Chondrocyte (in vitro differentiated cells): Measurements from ENCODE around the gene CDC6. TPM values are rescaled to one million over a fixed set of nuclear protein-coding genes. Genes with fewer than 3 reads are reported as not detected.

Source experiments
- DNase-seq: peaks from one replicate; pipeline ENCODE4 v3.0.0; 2021; ENCODE audit warnings: mixed read lengths, low spot score
- H3K27ac Mint-ChIP-seq: one replicate; pipeline ENCODE4 v1.8.0; 2021; ENCODE audit warnings: mild to moderate bottlenecking, moderate library complexity, mixed read lengths; ENCODE audit not compliant: unreplicated experiment
- H3K27me3 Mint-ChIP-seq: 2 replicates; pipeline ENCODE4 v1.8.0; 2021; ENCODE audit warnings: low read depth, mixed read lengths
- H3K36me3 Mint-ChIP-seq: 2 replicates; pipeline ENCODE4 v1.8.0; 2021; ENCODE audit warnings: low read depth, mixed read lengths
- H3K4me1 Mint-ChIP-seq: 2 replicates; pipeline ENCODE4 v1.8.0; 2021; ENCODE audit warnings: low read depth, mild to moderate bottlenecking, mixed read lengths
- H3K4me3 Mint-ChIP-seq: one replicate; pipeline ENCODE4 v1.8.0; 2021; ENCODE audit warnings: mild to moderate bottlenecking, moderate library complexity, mixed read lengths; ENCODE audit not compliant: unreplicated experiment
- H3K9me3 Mint-ChIP-seq: 2 replicates; pipeline ENCODE4 v1.8.0; 2021; ENCODE audit warnings: low read depth, mixed read lengths
- long read RNA-seq: library from polyadenylated mRNA; stranded (forward); transcript quantifications from one replicate; pipeline ENCODE4 v2.0.0, GENCODE V29; 2021
- total RNA-seq: library from RNA; stranded (reverse); gene quantifications from 3 replicates; pipeline ENCODE4 v1.2.1, GENCODE V29; 2021
- TF ChIP-seq, protein P1 (sequence below): fragments of 200-600 bp; sonication (generic); IDR thresholded peaks from 2 replicates; pipeline ENCODE4 v1.5.0; 2021; ENCODE audit warnings: antibody characterized with exemption, mild to moderate bottlenecking, moderate library complexity

The CDC6 gene, protein sequence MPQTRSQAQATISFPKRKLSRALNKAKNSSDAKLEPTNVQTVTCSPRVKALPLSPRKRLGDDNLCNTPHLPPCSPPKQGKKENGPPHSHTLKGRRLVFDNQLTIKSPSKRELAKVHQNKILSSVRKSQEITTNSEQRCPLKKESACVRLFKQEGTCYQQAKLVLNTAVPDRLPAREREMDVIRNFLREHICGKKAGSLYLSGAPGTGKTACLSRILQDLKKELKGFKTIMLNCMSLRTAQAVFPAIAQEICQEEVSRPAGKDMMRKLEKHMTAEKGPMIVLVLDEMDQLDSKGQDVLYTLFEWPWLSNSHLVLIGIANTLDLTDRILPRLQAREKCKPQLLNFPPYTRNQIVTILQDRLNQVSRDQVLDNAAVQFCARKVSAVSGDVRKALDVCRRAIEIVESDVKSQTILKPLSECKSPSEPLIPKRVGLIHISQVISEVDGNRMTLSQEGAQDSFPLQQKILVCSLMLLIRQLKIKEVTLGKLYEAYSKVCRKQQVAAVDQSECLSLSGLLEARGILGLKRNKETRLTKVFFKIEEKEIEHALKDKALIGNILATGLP
- 8.5 to 33.1 TPM (median 9.9 TPM) in 3 replicates for total RNA-seq
- long read RNA-seq, full-length matches to known transcripts: 14 of 14 reads
- long read RNA-seq, partial matches to known transcripts: 0 of 14 reads
- long read RNA-seq, other reads (novel, unspliced or antisense): 0 of 14 reads

DNA sequence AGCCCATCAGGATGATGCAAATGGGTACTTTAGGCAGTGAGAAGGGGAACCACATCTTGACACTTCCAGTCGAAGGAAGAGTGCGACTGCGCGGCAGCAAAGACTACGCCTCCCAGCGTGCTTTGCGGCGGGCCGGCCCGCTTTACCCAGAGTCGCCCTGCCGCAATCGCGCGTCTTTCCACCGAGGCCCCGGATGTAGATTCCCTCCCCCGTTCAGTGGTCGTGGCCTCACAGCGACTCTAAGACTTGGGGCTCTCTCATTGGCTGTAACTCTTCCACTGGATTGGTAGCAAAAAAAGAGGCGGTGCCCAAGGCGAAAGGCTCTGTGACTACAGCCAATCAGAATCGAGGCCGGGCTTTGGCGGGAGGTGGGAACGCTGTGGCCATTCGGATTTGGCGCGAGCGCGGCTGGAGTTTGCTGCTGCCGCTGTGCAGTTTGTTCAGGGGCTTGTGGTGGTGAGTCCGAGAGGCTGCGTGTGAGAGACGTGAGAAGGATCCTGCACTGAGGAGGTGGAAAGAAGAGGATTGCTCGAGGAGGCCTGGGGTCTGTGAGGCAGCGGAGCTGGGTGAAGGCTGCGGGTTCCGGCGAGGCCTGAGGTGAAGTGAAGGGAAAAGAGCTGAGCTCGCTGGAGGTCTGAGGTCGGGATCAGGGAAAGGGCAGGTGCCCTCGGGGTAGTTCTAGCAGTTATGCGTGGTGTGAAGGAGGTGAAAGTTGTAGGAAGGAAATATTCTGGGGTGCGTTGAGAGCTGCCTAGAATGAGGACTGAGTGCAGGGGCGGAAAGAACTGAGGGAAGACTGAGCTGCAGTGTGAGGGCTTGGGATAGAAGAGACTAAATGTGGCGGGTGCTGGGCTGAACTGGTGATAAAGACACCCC, at the start of gene CDC6:
TSS of gene CDC6 (plus strand) at position 386 of the 876 bp plus-strand sequence. CDS start 1,542 bp downstream, outside the sequence.
- DNase-seq: peak; percentile 98
- TF ChIP-seq, protein P1, sequence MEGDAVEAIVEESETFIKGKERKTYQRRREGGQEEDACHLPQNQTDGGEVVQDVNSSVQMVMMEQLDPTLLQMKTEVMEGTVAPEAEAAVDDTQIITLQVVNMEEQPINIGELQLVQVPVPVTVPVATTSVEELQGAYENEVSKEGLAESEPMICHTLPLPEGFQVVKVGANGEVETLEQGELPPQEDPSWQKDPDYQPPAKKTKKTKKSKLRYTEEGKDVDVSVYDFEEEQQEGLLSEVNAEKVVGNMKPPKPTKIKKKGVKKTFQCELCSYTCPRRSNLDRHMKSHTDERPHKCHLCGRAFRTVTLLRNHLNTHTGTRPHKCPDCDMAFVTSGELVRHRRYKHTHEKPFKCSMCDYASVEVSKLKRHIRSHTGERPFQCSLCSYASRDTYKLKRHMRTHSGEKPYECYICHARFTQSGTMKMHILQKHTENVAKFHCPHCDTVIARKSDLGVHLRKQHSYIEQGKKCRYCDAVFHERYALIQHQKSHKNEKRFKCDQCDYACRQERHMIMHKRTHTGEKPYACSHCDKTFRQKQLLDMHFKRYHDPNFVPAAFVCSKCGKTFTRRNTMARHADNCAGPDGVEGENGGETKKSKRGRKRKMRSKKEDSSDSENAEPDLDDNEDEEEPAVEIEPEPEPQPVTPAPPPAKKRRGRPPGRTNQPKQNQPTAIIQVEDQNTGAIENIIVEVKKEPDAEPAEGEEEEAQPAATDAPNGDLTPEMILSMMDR: no peak
- H3K27me3 Mint-ChIP-seq: no peaks in the 10 kb centered on the region
- H3K4me1 Mint-ChIP-seq: peaks cover 57% of the 10 kb centered on the region
- H3K9me3 Mint-ChIP-seq: no peaks in the 10 kb centered on the region
- no peaks in the 10 kb centered on the region for H3K36me3 Mint-ChIP-seq
- H3K27ac Mint-ChIP-seq: peak within 1 kb of the TSS; percentile 96
- peak within 1 kb of the TSS; percentile 94 for H3K4me3 Mint-ChIP-seq

DNA sequence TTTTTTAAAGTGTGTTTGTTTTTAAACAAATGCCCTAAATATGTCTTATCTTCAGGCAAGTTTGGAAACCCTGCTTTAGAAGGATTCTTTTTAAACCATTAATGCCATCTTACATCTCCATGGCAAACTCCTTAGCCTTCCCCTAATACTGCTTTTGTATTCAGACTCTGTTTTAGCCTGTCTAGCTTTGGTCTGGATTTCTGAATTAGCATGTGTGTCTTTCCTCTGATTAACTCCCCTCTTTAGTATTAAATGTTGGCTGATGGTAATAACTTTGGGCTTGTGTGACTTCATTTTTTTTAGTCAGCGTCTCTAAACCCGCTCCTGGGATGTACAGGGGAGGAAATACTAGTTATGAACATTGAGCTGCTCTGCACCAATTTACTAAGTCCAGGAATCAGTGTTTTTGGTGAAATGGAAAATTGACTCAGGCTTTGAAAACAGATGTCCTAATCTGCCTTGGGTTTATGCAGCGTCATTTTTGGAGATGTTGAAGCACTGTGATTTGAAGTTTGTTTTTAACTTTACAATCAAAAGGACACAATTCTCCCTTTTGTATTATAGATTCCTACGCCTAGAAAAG, 46.3 kb upstream of the CDC6 start:
- Mint-ChIP-seq H3K36me3 (no peaks in the 10 kb centered on the region), H3K4me1 (peaks cover 28% of the 10 kb centered on the region), H3K27me3 (no peaks in the 10 kb centered on the region), H3K27ac (peak overlapping the region; percentile 39), H3K9me3 (no peaks in the 10 kb centered on the region), H3K4me3 (no peak overlapping the region)
- no peak for DNase-seq
- TF ChIP-seq, protein P1: no peak

DNA sequence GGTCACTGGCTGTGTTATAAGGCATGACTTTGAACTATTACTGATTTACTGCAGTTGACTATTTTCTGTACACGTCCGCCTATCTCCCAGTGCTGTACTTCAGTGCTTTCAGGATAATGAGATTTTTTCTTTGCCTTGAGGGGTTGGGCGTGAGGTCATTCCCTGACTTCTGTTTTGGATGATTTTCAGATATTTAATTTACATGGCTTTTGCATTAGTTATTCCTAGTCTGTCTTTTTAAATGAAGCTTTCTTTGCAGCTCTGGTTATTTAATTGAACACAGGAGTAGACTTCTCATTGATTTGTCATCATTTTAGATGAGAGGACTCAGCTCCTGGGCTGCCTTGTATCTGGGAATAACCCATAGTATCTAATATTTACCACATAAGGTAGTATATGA, 44.9 kb upstream of the CDC6 start:
- H3K9me3 Mint-ChIP-seq: no peaks in the 10 kb centered on the region

DNA sequence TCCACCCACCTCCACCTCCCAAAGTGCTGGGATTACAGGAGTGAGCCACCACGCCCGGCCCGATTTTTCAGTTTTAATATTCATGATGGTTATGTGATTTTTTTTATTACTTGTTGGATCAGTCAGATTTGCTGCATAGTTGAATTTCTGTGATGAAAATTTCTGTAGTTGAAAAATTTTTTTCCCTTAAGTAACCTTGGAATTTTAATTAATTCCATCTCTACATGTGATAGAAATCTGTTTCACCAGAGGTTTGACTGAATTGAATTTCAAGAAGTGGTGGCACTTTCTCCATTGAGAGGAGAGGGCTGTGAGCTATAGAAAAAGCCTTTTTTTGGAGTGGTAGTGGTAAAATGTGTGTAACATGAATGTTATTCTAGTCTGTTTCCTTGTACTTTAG, 43.9 kb upstream of the CDC6 start:
- Mint-ChIP-seq H3K4me3 (no peak overlapping the region), H3K36me3 (no peaks in the 10 kb centered on the region), H3K9me3 (no peaks in the 10 kb centered on the region), H3K4me1 (peaks cover 32% of the 10 kb centered on the region), H3K27ac (peak overlapping the region; percentile 41), H3K27me3 (no peaks in the 10 kb centered on the region)
- no peak for DNase-seq
- TF ChIP-seq, protein P1: no peak

More for the DNA sequence above, 44.9 kb upstream of the CDC6 start:
- no peak for DNase-seq
- H3K4me3 Mint-ChIP-seq: no peak overlapping the region
- H3K4me1 Mint-ChIP-seq: peaks cover 29% of the 10 kb centered on the region
- no peaks in the 10 kb centered on the region for H3K27me3 Mint-ChIP-seq
- H3K36me3 Mint-ChIP-seq: no peaks in the 10 kb centered on the region
- TF ChIP-seq, protein P1: no peak
- H3K27ac Mint-ChIP-seq: no peak overlapping the region
